Right lobe of liver (tissue), 6 donors: Measurements from ENCODE around the gene TAC4. TPM values are rescaled to one million over a fixed set of nuclear protein-coding genes. Genes with fewer than 3 reads are reported as not detected.

ENCODE experiments used
- ATAC-seq, 4 donors: fragments of 200-7000 bp; cut with Tn5 transposase; one replicate each; pipeline ENCODE4 v1.9.1; 2020; ENCODE audit warnings: mild to moderate bottlenecking in 4 of 4, moderate library complexity in 4 of 4
- DNase-seq, 3 donors: peaks; one replicate each; pipeline ENCODE4 v3.0.0-alpha.2; 2020
- H3K27ac ChIP-seq, 3 donors: fragments of 200-600 bp; one replicate each; pipeline ENCODE4 v1.8.0; 2022
- H3K27me3 ChIP-seq, 2 donors: fragments of 200-600 bp; one replicate each; pipeline ENCODE4 v1.8.0; 2022
- H3K36me3 ChIP-seq, 4 donors: fragments of 200-600 bp; sonication (generic) in 1 of 4; one replicate each; pipeline versions ENCODE4 v1.5.1 to v1.8.0; 2017 to 2022; ENCODE audit warnings: control low read depth in 1 of 4
- H3K4me1 ChIP-seq, 4 donors: fragments of 200-600 bp; sonication (generic) in 1 of 4; one replicate each; pipeline versions ENCODE4 v1.5.1 to v1.8.0; 2017 to 2022; ENCODE audit warnings: control low read depth in 1 of 4
- H3K4me3 ChIP-seq, 3 donors: fragments of 200-600 bp; one replicate each; pipeline ENCODE4 v1.8.0; 2022
- H3K9me3 ChIP-seq, 4 donors: fragments of 200-600 bp; sonication (generic) in 1 of 4; one replicate each; pipeline versions ENCODE4 v1.5.1 to v1.8.0; 2017 to 2022; ENCODE audit warnings: control low read depth in 1 of 4
- CTCF ChIP-seq, 4 donors: fragments of 200-600 bp in 3 of 4; fragments of 450-650 bp in 1 of 4; IDR thresholded peaks; one replicate each; pipeline versions ENCODE4 v1.5.1 to v1.8.0; 2016 to 2022; ENCODE audit warnings: antibody characterized with exemption in 4 of 4, mild to moderate bottlenecking in 2 of 4
- POLR2A ChIP-seq: fragments of 450-650 bp; IDR thresholded peaks from one replicate; pipeline ENCODE4 v1.6.1; 2017; ENCODE audit warnings: antibody characterized with exemption, mild to moderate bottlenecking
- WGBS: methylation state at CpG from one replicate; pipeline ENCODE4 v1.1.6; 2018; ENCODE audit warnings: low coverage, low lambda C conversion rate; ENCODE audit not compliant: insufficient coverage; ENCODE audit errors: missing lambda C conversion rate; 5-methylcytosine and 5-hydroxymethylcytosine counted together
- intact Hi-C, 2 donors: fragments of 100-400 bp; cut with DNase I; formaldehyde crosslinking; loops; one replicate each; pipeline versions ENCODE4 v1.11.2 to v1.14.1; 2022
- total RNA-seq, 6 experiments: library from RNA; depleted of rRNA in 2 of 6; stranded (reverse); fragments of >200 nt in 2 of 6; fragmentation: NEBNext Ultra II Directional in 3 of 6; extraction: Animal tissue kit (Norgen Biotek cat#: 25700) in 3 of 6; gene quantifications; one replicate each; pipeline versions ENCODE4 v1.1.0 to v1.2.4, GENCODE V29; 2016 to 2023
- donor health status: DM: no; HTN: yes; CAD: no.
- donor health status: DM: no; HTN: no; CAD: no.
- donor health status: DM: no; HTN: no; CAD: no.
- donor health status: DM: no; HTN: yes; CAD: no.
- donor health status: DM: no; HTN: yes; CAD: no.

The TAC4 gene
- total RNA-seq, 6 experiments from 2014 or later, result not detected

- no peaks in the 10 kb centered on the region for H3K9me3 ChIP-seq
- no peaks in the 10 kb centered on the region for H3K36me3 ChIP-seq
- no peak for TF ChIP-seq POLR2A
- TF ChIP-seq CTCF (IDR thresholded peaks at IDR 0.05), result no peak
- no peak overlapping the region for H3K4me3 ChIP-seq
- 30% methylated on average over 2 of the region's 5 CpGs for WGBS
- H3K27ac ChIP-seq, result no peak overlapping the region
- H3K4me1 ChIP-seq, result no peaks in the 10 kb centered on the region
- intact Hi-C loops, result no loop called here
- H3K27me3 ChIP-seq, result no peaks in the 10 kb centered on the region
- ATAC-seq, result no peak
- DNase-seq, result no peak
Measured at GRCh38 chr17:49881054-49881402, 33.2 kb upstream of the TAC4 start.

- peak; percentile 96 to 98 (median 98) for ATAC-seq
- intact Hi-C loops, result no loop called here
- Histone ChIP-seq H3K27ac (no peak overlapping the region), H3K27me3 (no peaks in the 10 kb centered on the region), H3K4me1 (no peaks in the 10 kb centered on the region), H3K9me3 (no peaks in the 10 kb centered on the region), H3K4me3 (no peak overlapping the region), H3K36me3 (no peaks in the 10 kb centered on the region)
- WGBS, result 9% methylated on average over 19 of the region's 41 CpGs
- TF ChIP-seq CTCF (IDR thresholded peaks at IDR 0.05), result peak; percentile 94 to 96 (median 94)
- TF ChIP-seq POLR2A, result no peak
- peak; percentile 73 to 83 (median 77) for DNase-seq
Measured at GRCh38 chr17:49880291-49881053, 32.6 kb upstream of the TAC4 start.

- DNase-seq (no peak), ATAC-seq (no peak)
- TF ChIP-seq POLR2A, result no peak
- no peak for TF ChIP-seq CTCF (IDR thresholded peaks at IDR 0.05)
- Histone ChIP-seq H3K36me3 (no peaks in the 10 kb centered on the region), H3K27ac (no peak overlapping the region), H3K4me1 (no peaks in the 10 kb centered on the region), H3K4me3 (no peak overlapping the region), H3K9me3 (no peaks in the 10 kb centered on the region), H3K27me3 (no peaks in the 10 kb centered on the region)
- intact Hi-C loops, result loop anchor here in 1 of 2 donors (5.0 kb wide), 1 partner anchor 118 kb away; the partner anchor contains the start of gene DLX3
- WGBS, result 57% methylated on average over 12 of the region's 14 CpGs
Measured at GRCh38 chr17:49878931-49879904, 31.3 kb upstream of the TAC4 start.

GRCh38 chr17:49875685-49876084 lies 27.8 kb upstream of the TAC4 start:
- no peaks in the 10 kb centered on the region for H3K9me3 ChIP-seq
- H3K27ac ChIP-seq, result no peak overlapping the region
- H3K4me1 ChIP-seq, result no peaks in the 10 kb centered on the region
- TF ChIP-seq CTCF (IDR thresholded peaks at IDR 0.05), result no peak
- TF ChIP-seq POLR2A, result no peak
- DNase-seq, result no peak
- no peak for ATAC-seq
- no peaks in the 10 kb centered on the region for H3K36me3 ChIP-seq
- no peaks in the 10 kb centered on the region for H3K27me3 ChIP-seq
- intact Hi-C loops, result loop anchor here in 1 of 2 donors (5.0 kb wide), 1 partner anchor 122 kb away; the partner anchor contains the start of gene DLX3
- no peak overlapping the region for H3K4me3 ChIP-seq
- 43% methylated on average over 3 of the region's 9 CpGs for WGBS
